Urothelium cell line (cell line): ENCODE results near the gene GPR146.
"Not testable (repeated sequence)": the region's sequence is repeated elsewhere in the genome, so short reads cannot be mapped to it uniquely, and the experiment has no call there.

Source experiments
- DNase-seq: peaks from one replicate; pipeline ENCODE4 v3.0.0; 2011; ENCODE audit warnings: low spot score, mixed read lengths
- FAIRE-seq: peaks from 2 replicates; lab custom pipeline; 2011; peaks lifted over from hg19 to GRCh38; lab: Jason Lieb, UNC

Gene GPR146

DNA sequence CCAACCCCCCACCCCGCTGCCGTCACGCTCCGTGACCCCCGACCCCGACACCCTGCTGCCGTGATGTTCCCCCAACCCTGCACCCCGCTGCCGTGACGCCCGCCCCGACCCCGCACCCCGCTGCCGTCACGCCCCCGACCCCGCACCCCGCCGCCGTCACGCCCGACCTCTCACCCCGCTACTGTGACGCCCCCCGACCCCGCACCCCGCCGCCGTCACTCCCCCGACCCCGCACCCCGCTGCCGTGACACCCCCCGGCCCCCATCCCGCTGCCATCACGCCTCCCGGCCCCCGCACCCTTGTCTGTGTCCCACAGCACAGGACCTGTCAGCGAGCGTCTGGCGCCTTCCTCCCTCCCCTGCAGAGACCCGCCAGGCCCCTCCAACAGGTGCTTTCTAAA lies 29.7 kb downstream of the GPR146 start:
- not testable (repeated sequence) for FAIRE-seq, DNase-seq

DNA sequence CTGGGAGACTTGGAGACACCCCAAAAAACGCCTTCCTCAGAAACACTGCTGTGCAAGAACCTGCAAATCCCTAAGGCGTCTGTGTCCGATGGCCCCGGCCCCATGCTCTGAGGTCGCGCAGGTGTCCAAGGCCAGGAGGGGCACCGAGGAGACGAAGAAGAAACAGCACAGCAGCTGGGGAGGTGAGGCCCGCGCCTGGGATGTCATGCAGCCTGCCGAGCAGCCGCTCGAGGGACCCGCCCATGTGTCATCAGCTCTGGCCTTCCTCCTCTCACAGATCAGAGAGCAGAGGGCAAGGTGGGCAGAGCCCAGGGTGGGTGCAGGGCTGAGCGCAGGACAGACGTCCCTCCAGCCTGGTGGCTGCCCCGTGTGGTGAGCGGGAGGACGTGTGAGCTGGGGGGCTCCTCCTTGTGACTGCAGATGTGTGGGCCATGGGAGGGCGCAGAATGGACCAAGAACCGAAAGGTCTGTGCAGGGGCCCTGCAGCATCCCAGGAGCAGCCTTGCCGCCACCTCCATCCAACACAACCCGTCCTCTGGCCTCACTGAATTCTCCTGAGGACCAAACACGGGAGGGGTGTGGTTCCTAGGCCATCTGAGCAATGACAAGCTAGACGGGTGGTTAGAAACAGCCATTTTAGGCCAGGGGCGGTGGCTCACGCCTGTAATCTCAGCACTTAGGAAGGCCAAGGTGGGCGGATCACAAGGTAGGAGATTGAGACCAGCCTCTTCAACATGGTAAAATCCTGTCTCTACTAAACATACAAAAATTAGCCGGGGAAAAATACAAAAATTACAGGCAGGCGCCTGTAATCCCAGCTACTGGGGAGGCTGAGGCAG lies 30.5 kb downstream of the GPR146 start:
- peak; percentile 61 for FAIRE-seq

DNA sequence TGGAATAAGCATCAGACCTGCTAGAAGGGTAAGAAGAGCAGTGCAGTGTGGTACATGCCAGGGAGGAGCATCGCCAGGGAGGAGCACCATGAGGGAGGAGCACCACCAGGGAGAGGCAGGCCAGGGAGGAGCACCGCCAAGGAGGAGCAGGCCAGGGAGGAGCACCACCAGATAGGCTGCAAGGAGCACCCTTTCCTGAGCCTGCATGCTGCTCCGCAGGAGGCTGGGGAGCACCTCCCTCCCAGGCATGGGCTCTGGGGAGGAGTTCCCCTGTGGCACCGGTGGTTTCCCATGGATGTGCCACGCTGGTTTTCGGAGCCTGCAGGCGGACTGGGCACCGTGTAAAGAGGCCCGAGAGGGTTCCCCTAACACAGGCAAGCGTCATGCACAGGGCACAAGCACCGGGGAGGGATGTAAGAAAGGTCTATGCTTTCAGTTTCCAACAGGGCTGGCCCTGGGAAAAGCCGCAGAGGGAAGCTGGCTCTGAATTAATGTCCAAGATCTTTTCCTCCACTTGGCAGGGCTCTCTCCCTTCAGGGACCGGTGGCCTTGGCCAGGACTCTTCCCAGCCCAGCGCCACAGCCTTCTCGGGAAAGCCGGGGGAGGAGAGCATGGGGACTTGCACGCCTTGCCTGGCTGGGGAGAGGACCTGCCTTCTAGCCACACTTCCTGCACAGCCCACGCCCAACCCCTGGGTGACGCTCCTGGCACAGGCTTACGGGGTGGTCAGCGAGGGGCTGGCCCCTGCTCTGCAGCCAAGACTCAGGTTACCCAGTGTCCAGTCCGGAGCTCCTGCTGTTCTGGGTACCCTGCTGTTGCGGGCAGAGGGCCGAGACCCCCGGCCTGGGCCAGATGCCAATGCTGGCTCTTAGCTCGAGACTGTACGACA lies 32.1 kb downstream of the GPR146 start:
- no peak for FAIRE-seq

More for the DNA sequence above, 30.5 kb downstream of the GPR146 start:
- DNase-seq: no peak

DNA sequence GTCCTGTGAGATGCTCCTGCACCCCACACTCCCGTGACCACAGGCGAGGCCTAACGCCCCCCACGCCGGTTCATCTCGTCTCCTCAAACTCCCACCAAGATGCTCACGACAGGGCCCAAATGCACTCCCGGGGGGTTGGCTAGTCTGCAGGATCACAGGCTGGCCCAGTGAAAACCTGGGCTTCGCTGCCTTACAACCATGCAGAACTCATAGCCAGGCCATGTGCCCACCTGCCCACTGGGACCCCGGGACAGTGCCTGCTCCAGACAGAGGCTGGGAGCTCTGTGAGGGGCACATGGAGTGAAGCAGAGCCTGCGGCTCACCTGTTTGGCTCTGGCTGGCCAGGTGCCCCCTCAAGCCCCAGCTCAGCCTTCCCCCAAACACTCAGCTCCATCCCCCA lies 34.2 kb downstream of the GPR146 start:
- DNase-seq (no peak), FAIRE-seq (no peak)

More for the DNA sequence above, 32.1 kb downstream of the GPR146 start:
- DNase-seq: no peak

DNA sequence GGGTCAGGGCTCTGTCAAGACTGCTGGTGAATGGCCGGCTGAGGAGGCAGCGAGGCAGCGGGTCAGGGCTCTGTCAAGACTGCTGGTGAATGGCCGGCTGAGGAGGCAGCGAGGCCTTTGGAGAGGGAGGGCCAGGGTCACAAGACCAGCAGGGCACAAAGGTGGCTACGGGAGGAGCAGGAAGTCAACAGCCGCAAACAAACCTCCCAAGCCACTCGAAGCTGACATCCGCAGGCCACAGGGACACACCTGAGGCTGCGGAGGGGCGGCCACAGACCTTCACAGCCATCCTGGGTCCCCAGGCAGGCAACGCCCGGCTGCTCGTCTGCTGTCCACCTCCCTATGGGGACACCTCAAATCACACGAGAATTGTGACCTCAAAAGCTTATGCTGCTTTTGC lies 34.6 kb downstream of the GPR146 start:
- DNase-seq (no peak), FAIRE-seq (no peak)

DNA sequence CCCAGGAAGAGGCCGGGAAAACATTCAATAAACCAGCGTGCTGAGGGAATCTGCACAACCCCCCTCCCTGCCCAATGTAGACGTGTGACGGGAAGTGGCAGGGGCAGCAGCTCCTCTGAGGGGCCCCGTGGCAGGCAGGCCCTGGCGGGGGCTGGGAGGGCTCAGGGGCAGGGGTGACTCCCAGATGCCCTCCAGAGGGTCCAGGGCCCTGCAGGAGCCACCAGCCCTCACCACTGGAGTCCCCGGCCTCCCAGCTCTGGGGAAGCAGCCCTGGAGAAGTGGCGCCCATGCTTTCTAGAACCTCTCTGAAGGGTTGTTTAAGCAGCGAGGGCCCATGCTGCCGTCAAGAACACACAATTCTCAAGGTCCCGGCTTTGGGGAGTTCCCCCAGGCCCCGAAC lies 35.2 kb downstream of the GPR146 start:
- FAIRE-seq (peak; percentile 32), DNase-seq (no peak)

DNA sequence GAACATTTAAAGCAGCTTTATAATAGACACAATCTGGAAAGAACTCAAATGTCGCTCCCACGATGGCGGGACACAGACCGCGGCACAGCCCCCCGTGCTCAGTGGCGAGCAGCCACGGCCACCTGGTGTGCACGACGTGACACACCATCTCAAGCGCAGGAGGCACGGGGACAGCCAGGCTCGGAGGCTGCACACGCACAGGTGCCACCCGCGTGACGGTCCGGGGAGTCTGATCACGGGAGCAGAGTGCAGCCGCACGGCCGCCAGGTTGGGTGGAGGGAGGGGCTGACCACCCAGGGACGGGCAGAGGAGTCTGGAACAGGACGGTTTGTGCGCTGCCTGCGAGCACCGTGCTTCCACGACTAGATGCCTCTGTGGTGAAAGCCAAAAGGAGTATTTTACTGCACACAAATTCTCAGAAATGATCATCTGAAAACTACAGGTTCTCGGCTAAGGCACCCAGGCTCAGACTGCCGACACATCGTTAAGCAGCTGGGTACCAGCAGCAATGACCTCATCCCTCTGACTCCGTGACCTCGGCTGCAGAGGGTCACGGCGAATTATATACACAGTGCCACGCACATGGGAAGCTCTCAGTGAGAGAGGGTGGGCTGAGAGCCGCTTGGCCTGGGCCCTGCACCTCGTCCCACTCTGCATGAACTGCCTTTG lies 36.0 kb downstream of the GPR146 start:
- no peak for DNase-seq
- peak; percentile 97 for FAIRE-seq

DNA sequence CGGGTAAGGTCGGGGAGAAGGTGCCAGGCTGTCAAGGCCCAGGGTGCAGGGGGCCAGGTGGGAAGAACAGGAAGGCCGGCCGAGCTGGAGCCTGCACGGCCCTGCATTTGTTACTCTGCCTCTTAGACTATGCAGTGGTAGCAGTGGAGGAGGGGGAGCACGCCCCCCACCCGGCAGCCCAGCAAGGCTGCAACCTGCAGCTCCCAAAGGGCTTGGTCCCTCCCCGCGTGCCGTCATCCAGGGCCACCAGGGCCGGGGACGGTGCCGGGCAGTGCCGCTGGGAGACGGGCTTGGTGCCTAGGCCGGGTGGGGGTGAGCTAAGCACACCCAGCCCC lies 36.5 kb downstream of the GPR146 start:
- FAIRE-seq (no peak), DNase-seq (no peak)

DNA sequence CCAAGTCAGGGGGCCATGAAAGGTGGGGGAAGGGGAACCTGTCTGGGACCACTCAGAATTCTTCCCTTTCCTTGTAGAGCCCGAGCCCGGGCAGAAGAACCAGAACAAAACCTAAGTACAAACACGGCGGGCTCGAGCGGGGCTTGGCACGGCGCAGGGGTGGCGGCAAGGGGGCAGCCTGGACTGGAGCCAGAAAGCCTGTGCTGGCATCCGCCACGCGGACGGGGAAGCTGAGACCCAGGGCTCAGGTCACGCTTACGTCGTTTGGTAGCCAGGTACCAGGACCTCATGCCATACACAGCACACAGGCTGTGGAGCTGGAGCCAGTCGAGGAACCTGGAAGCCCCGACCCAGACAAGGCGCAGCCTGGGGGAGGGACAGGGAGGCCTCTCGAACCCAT lies 37.0 kb downstream of the GPR146 start:
- no peak for DNase-seq
- FAIRE-seq: no peak

DNA sequence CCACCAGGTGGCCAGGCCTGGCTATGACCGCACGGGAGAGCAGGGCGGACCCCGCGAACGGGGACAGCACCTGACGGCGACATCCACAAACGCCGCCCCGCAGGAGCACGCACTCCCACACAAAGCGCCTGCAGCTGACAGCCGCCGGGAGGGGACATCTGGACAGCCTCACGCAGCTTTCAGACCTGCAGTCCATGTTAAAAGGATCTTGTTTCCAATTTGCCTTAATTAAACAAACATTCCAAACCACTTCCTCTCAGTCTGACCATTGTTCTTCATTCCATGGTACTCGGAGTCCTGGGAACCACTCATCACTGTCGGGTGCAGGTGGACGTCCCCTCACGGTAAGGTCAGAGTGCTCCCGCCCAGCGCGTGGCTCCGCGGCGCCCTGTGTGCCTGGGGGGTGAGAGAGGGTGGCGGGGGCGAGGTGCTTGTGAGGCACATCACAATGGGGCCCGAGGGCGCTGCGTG lies 37.6 kb downstream of the GPR146 start:
- DNase-seq (no peak), FAIRE-seq (peak; percentile 98)

DNA sequence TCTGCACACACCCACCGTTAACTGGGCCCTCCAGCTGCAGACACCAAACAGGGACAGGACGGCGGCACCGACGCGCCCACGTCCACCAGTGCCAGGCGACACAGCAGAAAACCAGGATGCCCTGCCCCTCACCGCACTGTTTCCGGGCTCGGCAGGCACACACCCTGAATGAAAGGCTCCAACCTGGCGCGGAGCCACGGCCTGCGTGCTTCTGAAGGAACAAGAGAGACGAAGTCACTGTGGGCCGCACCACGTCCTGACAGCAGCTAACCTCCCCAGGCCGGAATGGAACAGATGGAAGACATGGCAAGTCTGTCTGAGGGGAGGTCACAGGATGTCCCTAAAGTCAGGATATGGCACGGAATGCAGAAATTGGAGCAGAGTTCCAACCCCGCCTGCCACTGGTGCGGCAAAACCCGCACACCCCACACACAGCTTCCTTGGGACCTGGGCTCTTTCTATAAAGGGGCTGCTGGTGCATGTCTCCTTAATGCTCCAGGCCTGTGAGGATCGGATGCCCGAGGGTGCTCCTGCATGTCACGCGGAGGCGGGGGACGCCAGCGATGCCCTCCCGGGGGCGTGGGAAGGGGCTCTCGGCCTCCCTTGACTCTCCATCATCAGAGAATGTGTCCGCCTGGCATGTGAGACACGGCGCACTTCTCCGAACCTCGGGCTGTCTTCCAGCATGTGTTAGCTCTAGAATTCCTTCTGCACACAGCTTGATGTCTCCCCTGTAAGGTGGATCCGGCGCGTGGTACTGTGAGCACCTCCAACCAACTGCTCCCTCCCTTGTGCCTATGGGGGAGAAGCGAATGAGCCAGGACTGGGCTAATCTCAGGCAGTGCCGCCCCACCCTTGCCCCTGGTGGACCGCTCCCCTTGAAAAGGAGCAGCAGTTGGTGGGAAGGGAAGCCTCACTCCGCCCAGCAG lies 39.6 kb downstream of the GPR146 start:
- DNase-seq (no peak), FAIRE-seq (peak; percentile 98)

DNA sequence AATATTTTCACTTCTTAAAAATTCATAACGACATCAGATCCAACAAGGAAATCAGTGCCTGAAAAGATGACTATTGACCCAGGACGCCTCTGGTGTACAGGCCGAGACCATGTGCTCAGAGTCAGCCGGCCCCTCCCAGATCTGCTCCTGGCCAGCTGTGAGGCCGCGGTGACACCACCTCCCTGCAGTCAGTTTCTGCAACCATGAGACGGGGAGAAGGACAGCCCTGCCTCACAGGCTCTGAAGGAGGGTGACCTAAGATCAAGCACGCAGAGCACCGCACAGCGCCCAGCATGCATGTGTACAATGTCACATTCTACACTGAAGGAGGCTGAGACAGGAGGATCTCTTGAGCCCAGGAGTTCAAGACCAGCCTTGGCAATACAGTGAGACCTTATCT lies 40.9 kb downstream of the GPR146 start:
- FAIRE-seq (peak; percentile 92), DNase-seq (no peak)

DNA sequence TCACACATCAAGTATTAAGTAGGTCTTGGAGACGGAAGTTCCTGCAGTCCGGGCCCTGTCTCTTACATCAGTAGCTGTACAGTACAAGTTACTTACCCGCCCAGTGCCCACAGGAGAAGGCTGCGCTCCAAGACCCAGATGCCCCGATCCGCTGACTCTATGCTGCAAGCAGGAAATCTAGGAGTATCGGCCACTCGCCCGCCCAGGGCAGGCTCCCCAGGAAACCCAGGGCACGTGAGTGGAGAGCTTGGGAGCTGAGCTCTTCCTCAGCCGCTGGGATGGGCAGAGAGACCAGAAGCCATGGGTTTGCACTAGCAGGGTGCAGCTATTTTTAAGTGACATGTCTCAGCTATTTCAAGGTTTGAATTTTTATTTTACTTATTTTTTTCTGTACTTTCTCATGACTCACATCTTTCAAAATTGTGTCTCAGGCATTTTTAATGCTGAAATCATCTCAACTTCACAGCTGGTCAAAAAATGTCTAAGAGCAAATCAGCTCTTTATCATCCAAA lies 41.6 kb downstream of the GPR146 start:
- no peak for DNase-seq
- FAIRE-seq: peak; percentile 13

DNA sequence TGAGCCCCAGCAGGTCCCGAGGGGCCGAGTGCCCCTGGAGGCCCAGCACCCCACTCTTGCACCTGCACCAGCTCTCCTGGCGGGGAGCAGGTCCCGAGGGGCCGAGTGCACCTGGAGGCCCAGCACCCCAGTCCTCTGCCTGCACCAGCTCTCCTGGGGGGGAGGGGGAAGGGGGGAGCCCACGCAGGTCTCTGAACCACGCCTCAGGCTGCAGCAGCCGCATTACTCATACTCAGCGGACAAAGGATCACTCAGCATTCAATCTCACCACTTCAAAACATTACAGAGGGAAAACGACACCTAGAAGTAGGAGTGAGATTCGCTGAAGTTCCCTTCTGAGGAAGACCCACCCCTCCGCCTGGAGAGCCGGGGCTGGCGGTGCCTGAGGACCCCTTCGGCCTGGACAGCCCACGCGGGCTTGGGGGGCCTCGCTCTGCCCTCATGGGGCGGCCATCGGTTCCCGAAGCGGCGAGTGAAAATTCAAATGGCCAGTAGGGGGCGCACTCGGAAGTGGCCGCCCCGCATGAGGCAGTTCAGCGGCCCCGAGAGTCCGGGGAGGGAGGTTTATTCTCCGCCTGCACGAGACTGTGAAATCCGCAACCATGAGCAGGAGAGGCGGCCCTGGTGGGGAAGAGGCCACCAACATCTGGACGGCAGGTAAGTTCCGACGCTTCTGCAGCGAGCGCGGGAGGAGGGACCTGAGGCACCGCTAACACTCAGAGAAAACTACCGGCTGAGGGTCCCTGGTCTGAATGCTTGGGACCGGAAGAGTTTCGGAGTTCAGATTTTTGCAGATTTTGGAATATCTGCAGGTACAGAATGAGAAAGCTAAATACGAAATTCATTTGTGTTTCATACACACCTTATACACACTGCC lies 42.5 kb downstream of the GPR146 start:
- FAIRE-seq (no peak), DNase-seq (peak; percentile 95)

DNA sequence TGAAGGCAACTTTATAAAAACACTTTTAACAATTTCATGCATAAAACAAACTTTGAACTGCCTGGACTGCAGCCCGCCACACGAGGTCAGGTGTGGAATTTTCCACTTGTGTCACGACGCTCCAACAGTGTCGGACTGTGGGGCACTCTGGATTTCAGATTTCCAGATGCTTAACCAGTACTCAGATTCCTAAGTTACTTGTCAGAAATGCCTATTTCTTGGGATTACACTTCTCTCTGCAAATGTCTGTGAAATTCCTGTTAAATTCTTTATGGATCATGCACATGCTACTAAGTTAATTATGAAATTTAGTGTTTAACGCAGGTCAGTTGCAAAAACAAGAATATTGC lies 43.1 kb downstream of the GPR146 start:
- no peak for FAIRE-seq
- no peak for DNase-seq

DNA sequence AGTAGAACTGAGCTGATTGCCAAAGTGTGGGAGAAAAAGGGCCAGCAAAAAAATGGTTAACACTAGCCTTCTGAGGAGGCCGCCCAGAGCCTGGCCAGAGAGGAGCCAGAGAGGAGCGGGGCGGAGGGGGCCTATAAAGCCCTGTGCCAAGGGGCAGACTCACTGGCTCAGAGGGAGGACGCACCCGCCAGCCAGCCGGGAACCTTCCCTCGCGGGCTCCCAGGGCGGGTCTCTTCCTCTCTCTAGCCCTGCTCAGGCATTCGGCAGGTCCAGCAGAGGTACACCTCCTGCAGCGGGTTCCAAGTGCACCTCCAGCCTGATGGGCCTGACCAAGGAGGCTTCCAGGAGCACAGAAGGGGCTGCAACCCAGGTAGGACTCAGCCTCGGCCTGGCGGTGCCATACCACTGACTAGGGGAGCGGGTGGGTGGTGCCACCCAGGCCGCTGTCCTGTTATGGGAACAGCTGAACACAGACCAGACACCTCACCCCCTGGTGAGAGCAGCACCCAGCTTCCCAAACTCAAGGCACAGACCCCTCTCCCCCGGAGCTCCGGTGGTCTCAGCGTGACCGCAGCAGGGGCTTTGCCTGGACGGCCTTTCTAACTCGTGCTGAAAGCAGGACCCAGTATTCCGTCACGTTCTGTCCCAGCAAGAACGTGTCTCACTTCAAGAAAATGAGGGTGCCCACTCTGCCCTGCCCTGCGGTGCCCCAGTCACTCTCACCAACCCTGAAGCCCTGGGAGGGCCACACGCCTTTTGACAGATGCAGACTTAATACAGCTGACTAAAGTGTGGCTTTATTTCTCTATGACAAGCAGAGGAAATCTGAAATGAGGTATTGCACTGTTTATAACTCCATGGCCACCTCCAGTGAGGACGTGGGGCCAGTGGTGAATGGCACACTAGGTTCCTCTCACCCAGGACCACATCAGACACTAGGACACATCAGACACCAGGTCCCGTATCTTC lies 43.9 kb downstream of the GPR146 start, which contains the start of gene GPER1:
Gene GPER1, plus strand, starts transcription at position 162 of the 969 bp plus-strand sequence. CDS start 3,616 bp downstream, outside the sequence.
- DNase-seq (peak; percentile 92), FAIRE-seq (peak; percentile 99)

DNA sequence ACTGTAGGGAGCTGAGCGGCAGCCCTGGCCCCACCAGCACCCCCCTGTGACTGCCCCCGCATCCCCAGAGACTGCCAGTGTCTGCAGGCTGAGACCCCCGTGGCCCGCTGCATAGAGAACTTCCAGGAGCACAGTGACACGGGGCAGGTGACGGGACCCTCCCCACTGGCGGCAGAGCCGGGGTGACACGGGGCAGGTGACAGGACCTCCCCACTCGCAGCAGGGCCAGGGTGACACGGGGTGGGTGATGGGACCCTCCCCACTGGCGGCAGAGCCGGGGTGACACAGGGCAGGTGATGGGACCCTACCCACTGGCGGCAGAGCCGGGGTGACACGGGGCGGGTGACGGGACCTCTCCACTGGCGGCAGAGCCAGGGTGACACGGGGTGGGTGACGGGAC lies 45.9 kb downstream of the GPR146 start:
- FAIRE-seq: peak; percentile 32
- no peak for DNase-seq
